ENCODE results near the gene PKN1.

DNA sequence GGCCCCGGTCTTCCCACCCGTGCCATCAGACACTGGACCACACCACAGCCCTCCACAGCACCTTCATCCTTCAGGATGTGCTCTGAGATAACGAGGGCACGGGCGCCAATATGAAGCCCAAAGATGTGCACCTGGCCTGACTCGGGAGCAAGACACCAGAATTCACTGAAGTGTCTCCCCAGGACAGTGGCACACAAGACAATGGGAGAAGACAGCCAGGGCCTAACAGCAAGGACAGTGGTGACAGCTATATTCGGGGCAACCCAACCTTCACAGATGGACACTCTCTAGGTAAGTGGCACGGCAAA lies 21.2 kb upstream of the PKN1 start:
- TF ChIP-seq, protein P1, sequence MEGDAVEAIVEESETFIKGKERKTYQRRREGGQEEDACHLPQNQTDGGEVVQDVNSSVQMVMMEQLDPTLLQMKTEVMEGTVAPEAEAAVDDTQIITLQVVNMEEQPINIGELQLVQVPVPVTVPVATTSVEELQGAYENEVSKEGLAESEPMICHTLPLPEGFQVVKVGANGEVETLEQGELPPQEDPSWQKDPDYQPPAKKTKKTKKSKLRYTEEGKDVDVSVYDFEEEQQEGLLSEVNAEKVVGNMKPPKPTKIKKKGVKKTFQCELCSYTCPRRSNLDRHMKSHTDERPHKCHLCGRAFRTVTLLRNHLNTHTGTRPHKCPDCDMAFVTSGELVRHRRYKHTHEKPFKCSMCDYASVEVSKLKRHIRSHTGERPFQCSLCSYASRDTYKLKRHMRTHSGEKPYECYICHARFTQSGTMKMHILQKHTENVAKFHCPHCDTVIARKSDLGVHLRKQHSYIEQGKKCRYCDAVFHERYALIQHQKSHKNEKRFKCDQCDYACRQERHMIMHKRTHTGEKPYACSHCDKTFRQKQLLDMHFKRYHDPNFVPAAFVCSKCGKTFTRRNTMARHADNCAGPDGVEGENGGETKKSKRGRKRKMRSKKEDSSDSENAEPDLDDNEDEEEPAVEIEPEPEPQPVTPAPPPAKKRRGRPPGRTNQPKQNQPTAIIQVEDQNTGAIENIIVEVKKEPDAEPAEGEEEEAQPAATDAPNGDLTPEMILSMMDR (IDR thresholded peaks at IDR 0.05; ENCODE audit: borderline replicate concordance, extremely low read depth, low read length, poor library complexity, severe bottlenecking): no peak
- TF ChIP-seq EZH2 (IDR thresholded peaks at IDR 0.05; ENCODE audit: borderline replicate concordance, low read depth, low read length, severe bottlenecking): no peak
